Uterus (tissue), 4 donors: ENCODE results near the gene LRP1. TPM values are rescaled to one million over a fixed set of nuclear protein-coding genes. Genes with fewer than 3 reads are reported as not detected.

ENCODE experiments used
- DNase-seq, 2 donors: peaks; one replicate each; pipeline ENCODE4 v3.0.0-alpha.2; 2019 to 2020
- H3K27ac ChIP-seq, 2 donors: fragments of 200-600 bp; sonication (generic); 1 replicate in 1 of 2; 2 replicates in 1 of 2; pipeline ENCODE4 v1.5.1; 2016 to 2018
- H3K27me3 ChIP-seq, 2 donors: fragments of 200-600 bp; sonication (generic); one replicate each; pipeline ENCODE4 v1.5.1; 2018 to 2019; ENCODE audit warnings: control low read depth in 1 of 2
- H3K36me3 ChIP-seq, 2 donors: fragments of 200-600 bp; sonication (generic); one replicate each; pipeline ENCODE4 v1.5.1; 2019; ENCODE audit warnings: control low read depth in 1 of 2
- H3K4me1 ChIP-seq, 2 donors: fragments of 200-600 bp; sonication (generic); one replicate each; pipeline ENCODE4 v1.5.1; 2018 to 2019; ENCODE audit warnings: control low read depth in 1 of 2
- H3K4me3 ChIP-seq, 2 donors: fragments of 200-600 bp; sonication (generic); 1 replicate in 1 of 2; 2 replicates in 1 of 2; pipeline ENCODE4 v1.5.1; 2018 to 2019; ENCODE audit warnings: mild to moderate bottlenecking in 1 of 2
- H3K9me3 ChIP-seq, 2 donors: fragments of 200-600 bp; sonication (generic); one replicate each; pipeline ENCODE4 v1.5.1; 2019; ENCODE audit warnings: control low read depth in 1 of 2
- POLR2A ChIP-seq, 2 donors: fragments of 450-650 bp; IDR thresholded peaks; one replicate each; pipeline ENCODE4 v1.6.1; 2016; ENCODE audit warnings: antibody characterized with exemption in 2 of 2, mild to moderate bottlenecking in 1 of 2, moderate library complexity in 1 of 2
- intact Hi-C: fragments of 100-400 bp; cut with DNase I; formaldehyde crosslinking; loops from one replicate; pipeline ENCODE4 v1.15.1; 2023; ENCODE audit warnings: low total_unique reads
- total RNA-seq, 4 donors: library from RNA; depleted of rRNA in 3 of 4; stranded (reverse); fragments of >200 nt in 3 of 4; gene quantifications; one replicate each; pipeline versions ENCODE4 v1.1.0 to v1.2.4, GENCODE V29; 2014 to 2023
- TF ChIP-seq, protein P1 (sequence below), 4 experiments: fragments of 200-600 bp in 2 of 4; fragments of 450-650 bp in 2 of 4; sonication (generic) in 2 of 4; IDR thresholded peaks; one replicate each; pipeline ENCODE4 v1.5.1; 2016 to 2019; ENCODE audit warnings: antibody characterized with exemption in 4 of 4, mild to moderate bottlenecking in 2 of 4, moderate library complexity in 1 of 4
- donor health status: DM: yes; HTN: yes; CAD: no.

Gene LRP1
- total RNA-seq, 4 donors from 2014 or later: 164 to 507 (median 318) TPM

DNA sequence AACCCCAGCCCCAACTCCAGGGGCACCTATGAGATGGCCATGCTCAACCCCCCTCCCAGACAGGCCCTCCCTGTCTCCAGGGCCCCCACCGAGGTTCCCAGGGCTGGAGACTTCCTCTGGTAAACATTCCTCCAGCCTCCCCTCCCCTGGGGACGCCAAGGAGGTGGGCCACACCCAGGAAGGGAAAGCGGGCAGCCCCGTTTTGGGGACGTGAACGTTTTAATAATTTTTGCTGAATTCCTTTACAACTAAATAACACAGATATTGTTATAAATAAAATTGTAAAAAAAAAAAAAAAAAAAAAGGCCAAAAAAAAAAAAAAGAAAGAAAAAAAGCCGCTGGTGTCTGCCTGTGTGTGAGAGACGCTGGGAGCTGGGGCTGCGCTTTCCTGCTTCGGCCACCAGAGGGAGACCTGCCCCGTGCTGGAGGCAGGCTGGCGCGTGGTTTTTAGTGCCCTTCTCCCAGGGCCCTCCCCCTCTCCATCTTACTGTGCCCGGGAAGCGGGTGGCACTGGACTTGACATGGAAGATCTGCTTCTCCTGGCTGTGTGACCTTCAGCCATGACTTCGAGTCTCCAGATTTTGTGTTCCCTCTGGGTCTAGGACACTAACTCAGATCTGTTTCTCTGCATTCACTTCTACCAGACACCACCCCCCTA is 84.9 kb downstream of the LRP1 start:
- TF ChIP-seq, protein P1, sequence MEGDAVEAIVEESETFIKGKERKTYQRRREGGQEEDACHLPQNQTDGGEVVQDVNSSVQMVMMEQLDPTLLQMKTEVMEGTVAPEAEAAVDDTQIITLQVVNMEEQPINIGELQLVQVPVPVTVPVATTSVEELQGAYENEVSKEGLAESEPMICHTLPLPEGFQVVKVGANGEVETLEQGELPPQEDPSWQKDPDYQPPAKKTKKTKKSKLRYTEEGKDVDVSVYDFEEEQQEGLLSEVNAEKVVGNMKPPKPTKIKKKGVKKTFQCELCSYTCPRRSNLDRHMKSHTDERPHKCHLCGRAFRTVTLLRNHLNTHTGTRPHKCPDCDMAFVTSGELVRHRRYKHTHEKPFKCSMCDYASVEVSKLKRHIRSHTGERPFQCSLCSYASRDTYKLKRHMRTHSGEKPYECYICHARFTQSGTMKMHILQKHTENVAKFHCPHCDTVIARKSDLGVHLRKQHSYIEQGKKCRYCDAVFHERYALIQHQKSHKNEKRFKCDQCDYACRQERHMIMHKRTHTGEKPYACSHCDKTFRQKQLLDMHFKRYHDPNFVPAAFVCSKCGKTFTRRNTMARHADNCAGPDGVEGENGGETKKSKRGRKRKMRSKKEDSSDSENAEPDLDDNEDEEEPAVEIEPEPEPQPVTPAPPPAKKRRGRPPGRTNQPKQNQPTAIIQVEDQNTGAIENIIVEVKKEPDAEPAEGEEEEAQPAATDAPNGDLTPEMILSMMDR (IDR thresholded peaks at IDR 0.05): peak; percentile 86 to 94 (median 90)
- TF ChIP-seq POLR2A (IDR thresholded peaks at IDR 0.05): no peak
- Histone ChIP-seq H3K27me3 (peaks cover 23 to 25% of the 10 kb centered on the region in 2 donors), H3K4me3 (no peak overlapping the region), H3K27ac (peak overlapping the region; percentile 18 to 45), H3K4me1 (peaks cover 3 to 22% of the 10 kb centered on the region in 2 donors), H3K36me3 (no peaks in the 10 kb centered on the region), H3K9me3 (no peaks in the 10 kb centered on the region)
- intact Hi-C loops: no loop called here
- peak; percentile 88 to 90 for DNase-seq

DNA sequence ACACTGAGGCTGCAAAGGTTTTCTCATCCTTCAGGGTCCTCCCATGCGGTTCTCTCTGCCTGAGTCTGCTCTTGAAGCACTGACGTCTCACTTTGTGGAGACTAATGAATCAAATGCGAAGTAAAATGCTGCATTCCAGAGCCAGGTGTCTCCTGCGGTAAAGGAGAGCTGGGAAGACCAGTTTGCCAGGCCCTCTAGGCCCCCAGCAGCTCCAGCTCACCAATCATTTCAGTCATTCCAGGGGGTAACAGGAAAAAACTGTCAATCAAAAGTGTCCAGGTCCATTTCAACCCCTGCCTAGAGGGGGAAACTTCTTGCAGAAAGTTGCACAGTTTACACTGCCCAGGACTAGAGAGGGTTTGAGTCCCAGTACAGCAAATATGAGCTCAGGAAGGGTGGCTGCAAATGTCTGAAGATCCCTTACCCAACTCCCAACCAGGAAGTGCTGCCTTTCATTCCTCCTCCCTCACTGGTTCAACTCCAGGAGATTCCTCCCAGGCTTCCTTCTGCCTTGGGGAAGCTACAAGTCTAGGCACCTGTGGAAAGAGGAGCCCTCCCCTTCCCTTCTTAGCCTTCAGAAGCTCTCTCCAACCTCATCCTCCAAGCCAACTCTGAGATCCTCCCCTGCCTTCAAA is 85.6 kb downstream of the LRP1 start:
- no peaks in the 10 kb centered on the region for H3K9me3 ChIP-seq
- peaks cover 25 to 30% of the 10 kb centered on the region in 2 donors for H3K27me3 ChIP-seq
- no peak overlapping the region for H3K27ac ChIP-seq
- TF ChIP-seq POLR2A (IDR thresholded peaks at IDR 0.05): no peak
- TF ChIP-seq, protein P1 (IDR thresholded peaks at IDR 0.05): no peak
- no peak overlapping the region for H3K4me3 ChIP-seq
- peaks cover 3 to 22% of the 10 kb centered on the region in 2 donors for H3K4me1 ChIP-seq
- no peak for DNase-seq
- intact Hi-C loops: no loop called here
- no peaks in the 10 kb centered on the region for H3K36me3 ChIP-seq

DNA sequence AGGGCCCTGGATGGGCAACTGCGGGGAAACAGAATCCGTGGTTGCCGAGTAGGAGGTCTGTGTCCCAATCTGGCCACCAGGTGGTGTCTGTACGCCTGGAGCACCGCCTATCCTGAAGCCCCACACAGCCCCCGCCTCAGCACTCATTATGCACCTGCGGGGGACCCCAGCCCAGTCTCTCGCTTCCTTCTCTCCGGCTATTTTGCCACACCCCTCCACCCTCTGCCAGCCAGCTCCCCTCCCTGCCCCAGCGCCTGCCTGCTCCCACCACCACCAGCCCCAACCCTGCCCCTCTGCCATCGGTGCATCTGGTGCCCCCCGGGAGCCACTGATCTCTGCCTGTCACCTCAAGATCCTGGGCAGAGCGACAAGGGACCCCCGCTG is 86.1 kb downstream of the LRP1 start:
- Histone ChIP-seq H3K36me3 (no peaks in the 10 kb centered on the region), H3K4me3 (no peak overlapping the region), H3K27ac (no peak overlapping the region), H3K9me3 (no peaks in the 10 kb centered on the region), H3K4me1 (peaks cover 3 to 22% of the 10 kb centered on the region in 2 donors), H3K27me3 (peaks cover 25 to 35% of the 10 kb centered on the region in 2 donors)
- TF ChIP-seq POLR2A (IDR thresholded peaks at IDR 0.05): no peak
- TF ChIP-seq, protein P1 (IDR thresholded peaks at IDR 0.05): peak; percentile 63 to 78 (median 68)
- intact Hi-C loops: no loop called here
- peak; percentile 61 to 68 for DNase-seq

DNA sequence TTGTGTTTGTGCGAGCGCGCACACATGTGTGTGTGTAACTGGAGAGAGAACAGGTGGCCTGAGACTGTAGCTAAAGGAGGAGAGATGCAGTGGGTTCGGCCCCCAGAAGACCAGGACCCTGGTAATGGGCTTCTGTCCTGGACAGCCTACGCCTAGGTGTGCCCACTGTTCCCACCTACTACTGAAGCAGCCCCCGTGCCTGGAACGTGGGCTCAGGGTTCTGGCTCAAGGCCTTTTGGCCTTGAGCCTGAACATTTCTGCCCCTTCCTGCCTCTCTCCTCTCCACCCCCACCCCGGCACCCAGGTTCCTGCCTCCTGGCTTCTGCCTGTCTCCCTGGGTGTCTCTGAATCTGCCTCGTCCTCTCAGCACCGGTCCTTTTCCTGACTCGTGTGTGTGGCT is 86.8 kb downstream of the LRP1 start:
- H3K4me1 ChIP-seq: peaks cover 3 to 22% of the 10 kb centered on the region in 2 donors
- no peak for DNase-seq
- no peaks in the 10 kb centered on the region for H3K9me3 ChIP-seq
- no peaks in the 10 kb centered on the region for H3K36me3 ChIP-seq
- H3K27me3 ChIP-seq: peaks cover 25 to 41% of the 10 kb centered on the region in 2 donors
- no peak overlapping the region for H3K27ac ChIP-seq
- no peak overlapping the region for H3K4me3 ChIP-seq
- no peak for TF ChIP-seq POLR2A (IDR thresholded peaks at IDR 0.05)
- TF ChIP-seq, protein P1 (IDR thresholded peaks at IDR 0.05): no peak
- intact Hi-C loops: no loop called here

DNA sequence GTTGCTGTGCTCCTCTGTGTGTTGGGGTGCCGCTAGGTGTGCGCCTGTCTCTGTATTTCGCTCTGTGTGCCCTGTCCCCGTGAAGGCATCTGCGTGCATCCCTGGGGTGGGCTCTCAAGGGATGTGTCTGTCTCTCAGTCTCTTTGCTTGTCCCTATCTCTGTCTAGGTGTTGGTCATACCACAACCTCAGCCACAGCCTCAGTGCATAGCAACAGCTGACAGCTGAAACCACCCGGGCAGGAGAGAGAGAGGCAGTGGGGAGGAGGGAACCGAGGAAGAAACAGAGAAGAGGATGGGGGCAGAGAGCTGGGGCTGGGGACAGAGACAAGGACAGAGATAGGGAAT is 87.4 kb downstream of the LRP1 start:
- Histone ChIP-seq H3K4me3 (no peak overlapping the region), H3K27ac (no peak overlapping the region), H3K36me3 (no peaks in the 10 kb centered on the region), H3K9me3 (no peaks in the 10 kb centered on the region), H3K4me1 (peaks cover 3 to 22% of the 10 kb centered on the region in 2 donors), H3K27me3 (peaks cover 25 to 46% of the 10 kb centered on the region in 2 donors)
- TF ChIP-seq, protein P1 (IDR thresholded peaks at IDR 0.05): no peak
- TF ChIP-seq POLR2A (IDR thresholded peaks at IDR 0.05): no peak
- intact Hi-C loops: no loop called here
- DNase-seq: no peak
